HepG2 (cell line): ENCODE measurements around the gene PLP1. TPM values are rescaled to one million over a fixed set of nuclear protein-coding genes. Genes with fewer than 3 reads are reported as not detected.

Source experiments
- EP300 ChIP-seq, 3 experiments: sonication (generic) in 1 of 3; formaldehyde crosslinking in 1 of 3; IDR thresholded peaks; 2 replicates each; pipeline versions ENCODE4 v1.5.1 to v1.6.1; 2011 to 2020; ENCODE audit warnings: low read depth in 2 of 3, low read length in 2 of 3, borderline replicate concordance in 1 of 3, improper control_type of control experiment in 1 of 3, mild to moderate bottlenecking in 1 of 3, missing genetic modification reagents in 1 of 3, moderate library complexity in 1 of 3
- EZH2 ChIP-seq: conservative IDR thresholded peaks from 2 replicates; pipeline ENCODE4 v1.6.1; 2012; ENCODE audit warnings: mild to moderate bottlenecking, low read depth, low read length, moderate library complexity
- FOXA1 ChIP-seq, 2 experiments: fragments of 450-650 bp in 1 of 2; sonication (generic) in 1 of 2; formaldehyde crosslinking in 1 of 2; IDR thresholded peaks; 2 replicates each; pipeline versions ENCODE4 v1.4.0 to v1.6.1; 2016 to 2020; ENCODE audit warnings: missing genetic modification reagents in 1 of 2
- FOXA3 ChIP-seq: IDR thresholded peaks from 2 replicates; pipeline ENCODE4 v1.6.1; 2016; ENCODE audit warnings: missing genetic modification reagents, missing compliant biosample characterization
- FOXP1 ChIP-seq, 2 experiments: fragments of 450-650 bp in 1 of 2; IDR thresholded peaks; 2 replicates each; pipeline ENCODE4 v1.6.1; 2017 to 2018; ENCODE audit warnings: antibody characterized with exemption in 1 of 2
- GATAD2A ChIP-seq: IDR thresholded peaks from 2 replicates; pipeline ENCODE4 v1.6.1; 2016
- GZF1 ChIP-seq: sonication (generic); formaldehyde crosslinking; IDR thresholded peaks from 2 replicates; pipeline ENCODE4 v1.5.1; 2020; ENCODE audit warnings: mild to moderate bottlenecking, missing genetic modification reagents
- HMGXB4 ChIP-seq, 2 experiments: sonication (generic) in 1 of 2; formaldehyde crosslinking in 1 of 2; IDR thresholded peaks; 2 replicates each; pipeline versions ENCODE4 v1.4.0 to v1.6.1; 2018 to 2020; ENCODE audit warnings: missing genetic modification reagents in 2 of 2, borderline replicate concordance in 1 of 2, low read depth in 1 of 2, mild to moderate bottlenecking in 1 of 2, missing biosample characterization in 1 of 2
- HOXA3 ChIP-seq: sonication (generic); formaldehyde crosslinking; IDR thresholded peaks from 2 replicates; pipeline ENCODE4 v1.5.0; 2020; ENCODE audit warnings: missing genetic modification reagents
- NFKBIZ ChIP-seq: IDR thresholded peaks from 2 replicates; pipeline ENCODE4 v1.6.1; 2018; ENCODE audit warnings: missing genetic modification reagents, missing compliant biosample characterization
- NFYC ChIP-seq: IDR thresholded peaks from 2 replicates; pipeline ENCODE4 v1.6.1; 2016; ENCODE audit warnings: missing genetic modification reagents, missing compliant biosample characterization
- ONECUT2 ChIP-seq: sonication (generic); formaldehyde crosslinking; IDR thresholded peaks from 2 replicates; pipeline ENCODE4 v1.4.0; 2020; ENCODE audit warnings: missing genetic modification reagents
- PHF20 ChIP-seq: sonication (generic); formaldehyde crosslinking; IDR thresholded peaks from 2 replicates; pipeline ENCODE4 v1.5.0; 2020; ENCODE audit warnings: mild to moderate bottlenecking, missing genetic modification reagents
- POGZ ChIP-seq: sonication (generic); formaldehyde crosslinking; IDR thresholded peaks from 2 replicates; pipeline ENCODE4 v1.4.0; 2020; ENCODE audit warnings: mild to moderate bottlenecking, missing genetic modification reagents
- PRPF4 ChIP-seq: fragments of 200-400 bp; formaldehyde crosslinking; IDR thresholded peaks from 2 replicates; pipeline ENCODE4 v1.6.1; 2016; ENCODE audit warnings: low read length, low read depth; ENCODE audit not compliant: poor library complexity, severe bottlenecking
- REL ChIP-seq: sonication (generic); formaldehyde crosslinking; conservative IDR thresholded peaks from 2 replicates; pipeline ENCODE4 v1.8.0; 2022; ENCODE audit warnings: mild to moderate bottlenecking, missing genetic modification reagents, moderate library complexity
- SALL1 ChIP-seq: sonication (generic); formaldehyde crosslinking; IDR thresholded peaks from 2 replicates; pipeline ENCODE4 v1.8.0; 2022; ENCODE audit warnings: mild to moderate bottlenecking, missing genetic modification reagents
- SOX6 ChIP-seq, 2 experiments: fragments of 450-650 bp in 1 of 2; sonication (generic) in 1 of 2; formaldehyde crosslinking in 1 of 2; IDR thresholded peaks; 2 replicates each; pipeline versions ENCODE4 v1.4.0 to v1.6.1; 2017 to 2020; ENCODE audit warnings: antibody characterized with exemption in 1 of 2, mild to moderate bottlenecking in 1 of 2, missing genetic modification reagents in 1 of 2
- ZNF251 ChIP-seq: sonication (generic); formaldehyde crosslinking; IDR thresholded peaks from 2 replicates; pipeline ENCODE4 v1.9.0; 2021; ENCODE audit warnings: mild to moderate bottlenecking, missing genetic modification reagents
- ZNF431 ChIP-seq: sonication (generic); formaldehyde crosslinking; IDR thresholded peaks from 2 replicates; pipeline ENCODE4 v1.9.0; 2022; ENCODE audit warnings: missing genetic modification reagents, low read depth, mild to moderate bottlenecking, borderline replicate concordance
- ZNF782 ChIP-seq: sonication (generic); formaldehyde crosslinking; IDR thresholded peaks from 2 replicates; pipeline ENCODE4 v1.4.0; 2020; ENCODE audit warnings: missing genetic modification reagents, mild to moderate bottlenecking, borderline replicate concordance
- ZSCAN9 ChIP-seq: IDR thresholded peaks from 2 replicates; pipeline ENCODE4 v1.6.1; 2016; ENCODE audit warnings: borderline replicate concordance
- polyA plus RNA-seq, 8 experiments: library from polyadenylated mRNA; depleted of rRNA in 3 of 8; stranded (reverse) in 7 of 8; unstranded in 1 of 8; fragments of >200 nt; fragmentation: Illumina TruSeq in 4 of 8; extraction: Trizol in 4 of 8; gene quantifications; 2 replicates each; pipeline versions ENCODE4 v1.2.1 to v1.2.3, GENCODE V29; 2011 to 2016; ENCODE audit warnings: low read depth in 4 of 8, missing spikeins in 1 of 8, mixed read lengths in 1 of 8; ENCODE audit not compliant: insufficient read depth in 1 of 8
- total RNA-seq, 5 experiments: library from RNA; depleted of rRNA; stranded (reverse); fragments of >200 nt; fragmentation: Illumina TruSeq; extraction: Trizol; gene quantifications; 2 replicates each; pipeline ENCODE4 v1.2.3, GENCODE V29; 2016; ENCODE audit warnings: low read depth in 1 of 5
- TF ChIP-seq, protein P1 (sequence below): sonication (generic); formaldehyde crosslinking; IDR thresholded peaks from 2 replicates; pipeline ENCODE4 v1.4.0; 2020; ENCODE audit warnings: missing genetic modification reagents, borderline replicate concordance
- TF ChIP-seq, protein P2 (sequence below): sonication (generic); formaldehyde crosslinking; IDR thresholded peaks from 2 replicates; pipeline ENCODE4 v1.4.0; 2020; ENCODE audit warnings: missing genetic modification reagents, mild to moderate bottlenecking, borderline replicate concordance

The PLP1 gene
- total and polyA plus RNA-seq, 2 of the 13 experiments (the other 11 are each of a cell fraction or from before 2014, with no cell fraction given) = 0.15 to 0.27 TPM

GRCh38 chrX:103805860-103806259 lies 29.2 kb downstream of the PLP1 start (continued):
- TF ChIP-seq HMGXB4 (CRISPR knock-in tag; IDR thresholded peaks at IDR 0.05; ENCODE audit: borderline replicate concordance in 1 of 2, low read depth in 1 of 2) (no peak), FOXA3 (CRISPR knock-in tag) (peak; percentile 55; the same call in 1 of the 2 replicates), FOXP1 (IDR thresholded peaks at IDR 0.05) (no peak), FOXP1 (CRISPR knock-in tag; IDR thresholded peaks at IDR 0.05) (peak; percentile 68), SOX6 (IDR thresholded peaks at IDR 0.05) (no peak), SOX6 (CRISPR knock-in tag; IDR thresholded peaks at IDR 0.05) (peak; percentile 78), NFKBIZ (CRISPR knock-in tag) (no peak), EP300 (IDR thresholded peaks at IDR 0.05; ENCODE audit: low read depth in 2 of 2, low read length in 2 of 2) (peak in 1 of 2 experiments; percentile 71; a peak in 2 of 4 replicates), EP300 (CRISPR knock-in tag; IDR thresholded peaks at IDR 0.05; ENCODE audit: borderline replicate concordance) (peak; percentile 75; the same call in 1 of the 2 replicates), ONECUT2 (CRISPR knock-in tag) (peak; percentile 30; the same call in 1 of the 2 replicates), PRPF4 (no peak), HOXA3 (CRISPR knock-in tag) (no peak), GATAD2A (CRISPR knock-in tag) (peak; percentile 83), ZSCAN9 (CRISPR knock-in tag) (no peak), ZNF431 (CRISPR knock-in tag) (no peak), POGZ (no peak), GZF1 (CRISPR knock-in tag) (no peak), EZH2 (no peak), FOXA1 (IDR thresholded peaks at IDR 0.05) (no peak), FOXA1 (CRISPR knock-in tag; IDR thresholded peaks at IDR 0.05) (0 out of 2 replicates have a peak, but pooled peaks have one; percentile 12), PHF20 (CRISPR knock-in tag) (no peak), REL (CRISPR knock-in tag) (no peak), SALL1 (peak; percentile 33; the same call in 1 of the 2 replicates), ZNF251 (CRISPR knock-in tag) (no peak), NFYC (CRISPR knock-in tag) (no peak), ZNF782 (CRISPR knock-in tag) (no peak)
- TF ChIP-seq, protein P1, sequence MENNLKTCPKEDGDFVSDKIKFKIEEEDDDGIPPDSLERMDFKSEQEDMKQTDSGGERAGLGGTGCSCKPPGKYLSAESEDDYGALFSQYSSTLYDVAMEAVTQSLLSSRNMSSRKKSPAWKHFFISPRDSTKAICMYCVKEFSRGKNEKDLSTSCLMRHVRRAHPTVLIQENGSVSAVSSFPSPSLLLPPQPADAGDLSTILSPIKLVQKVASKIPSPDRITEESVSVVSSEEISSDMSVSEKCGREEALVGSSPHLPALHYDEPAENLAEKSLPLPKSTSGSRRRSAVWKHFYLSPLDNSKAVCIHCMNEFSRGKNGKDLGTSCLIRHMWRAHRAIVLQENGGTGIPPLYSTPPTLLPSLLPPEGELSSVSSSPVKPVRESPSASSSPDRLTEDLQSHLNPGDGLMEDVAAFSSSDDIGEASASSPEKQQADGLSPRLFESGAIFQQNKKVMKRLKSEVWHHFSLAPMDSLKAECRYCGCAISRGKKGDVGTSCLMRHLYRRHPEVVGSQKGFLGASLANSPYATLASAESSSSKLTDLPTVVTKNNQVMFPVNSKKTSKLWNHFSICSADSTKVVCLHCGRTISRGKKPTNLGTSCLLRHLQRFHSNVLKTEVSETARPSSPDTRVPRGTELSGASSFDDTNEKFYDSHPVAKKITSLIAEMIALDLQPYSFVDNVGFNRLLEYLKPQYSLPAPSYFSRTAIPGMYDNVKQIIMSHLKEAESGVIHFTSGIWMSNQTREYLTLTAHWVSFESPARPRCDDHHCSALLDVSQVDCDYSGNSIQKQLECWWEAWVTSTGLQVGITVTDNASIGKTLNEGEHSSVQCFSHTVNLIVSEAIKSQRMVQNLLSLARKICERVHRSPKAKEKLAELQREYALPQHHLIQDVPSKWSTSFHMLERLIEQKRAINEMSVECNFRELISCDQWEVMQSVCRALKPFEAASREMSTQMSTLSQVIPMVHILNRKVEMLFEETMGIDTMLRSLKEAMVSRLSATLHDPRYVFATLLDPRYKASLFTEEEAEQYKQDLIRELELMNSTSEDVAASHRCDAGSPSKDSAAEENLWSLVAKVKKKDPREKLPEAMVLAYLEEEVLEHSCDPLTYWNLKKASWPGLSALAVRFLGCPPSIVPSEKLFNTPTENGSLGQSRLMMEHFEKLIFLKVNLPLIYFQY (CRISPR knock-in tag) = no peak
- TF ChIP-seq, protein P2, sequence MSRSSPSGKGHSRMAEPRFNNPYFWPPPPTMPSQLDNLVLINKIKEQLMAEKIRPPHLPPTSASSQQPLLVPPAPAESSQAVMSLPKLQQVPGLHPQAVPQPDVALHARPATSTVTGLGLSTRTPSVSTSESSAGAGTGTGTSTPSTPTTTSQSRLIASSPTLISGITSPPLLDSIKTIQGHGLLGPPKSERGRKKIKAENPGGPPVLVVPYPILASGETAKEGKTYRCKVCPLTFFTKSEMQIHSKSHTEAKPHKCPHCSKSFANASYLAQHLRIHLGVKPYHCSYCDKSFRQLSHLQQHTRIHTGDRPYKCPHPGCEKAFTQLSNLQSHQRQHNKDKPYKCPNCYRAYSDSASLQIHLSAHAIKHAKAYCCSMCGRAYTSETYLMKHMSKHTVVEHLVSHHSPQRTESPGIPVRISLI = no peak
